ENCODE measurements around the gene ZNF324B.

ZNF324B gene

GRCh38 chr19:58440556-58440955 is 10.9 kb upstream of the ZNF324B start:
- TF ChIP-seq TAF1 (IDR thresholded peaks at IDR 0.05; ENCODE audit: borderline replicate concordance, insufficient read depth, low read length) (no peak), FOXP2 (optimal IDR thresholded peaks at IDR 0.05; ENCODE audit: borderline replicate concordance, extremely low read depth, extremely low read length, insufficient read depth) (no peak), REST (IDR thresholded peaks at IDR 0.05; ENCODE audit: insufficient read depth in 1 of 2, low read depth in 2 of 2, low read length in 2 of 2) (no peak), SIN3A (IDR thresholded peaks at IDR 0.05; ENCODE audit: borderline replicate concordance, insufficient read depth, low read length) (no peak), POLR2AphosphoS5 (IDR thresholded peaks at IDR 0.05; ENCODE audit: low read depth, low read length) (no peak)

- TF ChIP-seq FOXP2 (optimal IDR thresholded peaks at IDR 0.05; ENCODE audit: borderline replicate concordance, extremely low read depth, extremely low read length, insufficient read depth), result no peak
- TF ChIP-seq TAF1 (IDR thresholded peaks at IDR 0.05; ENCODE audit: borderline replicate concordance, insufficient read depth, low read length), result no peak
- no peak for TF ChIP-seq REST (IDR thresholded peaks at IDR 0.05; ENCODE audit: insufficient read depth in 1 of 2, low read depth in 2 of 2, low read length in 2 of 2)
Measured at GRCh38 chr19:58450856-58451357, 515 bp upstream of the ZNF324B start.

- TF ChIP-seq TAF1 (IDR thresholded peaks at IDR 0.05; ENCODE audit: borderline replicate concordance, insufficient read depth, low read length) (no peak), SIN3A (IDR thresholded peaks at IDR 0.05; ENCODE audit: borderline replicate concordance, insufficient read depth, low read length) (no peak), POLR2AphosphoS5 (IDR thresholded peaks at IDR 0.05; ENCODE audit: low read depth, low read length) (no peak), FOXP2 (optimal IDR thresholded peaks at IDR 0.05; ENCODE audit: borderline replicate concordance, extremely low read depth, extremely low read length, insufficient read depth) (no peak), REST (IDR thresholded peaks at IDR 0.05; ENCODE audit: insufficient read depth in 1 of 2, low read depth in 2 of 2, low read length in 2 of 2) (no peak)
Measured at GRCh38 chr19:58453743-58454142, 2.3 kb downstream of the ZNF324B start.

GRCh38 chr19:58455306-58455705 is 3.9 kb downstream of the ZNF324B start:
- no peak for TF ChIP-seq TAF1 (IDR thresholded peaks at IDR 0.05; ENCODE audit: borderline replicate concordance, insufficient read depth, low read length)
- no peak for TF ChIP-seq REST (IDR thresholded peaks at IDR 0.05; ENCODE audit: insufficient read depth in 1 of 2, low read depth in 2 of 2, low read length in 2 of 2)
- TF ChIP-seq FOXP2 (optimal IDR thresholded peaks at IDR 0.05; ENCODE audit: borderline replicate concordance, extremely low read depth, extremely low read length, insufficient read depth), result no peak
- no peak for TF ChIP-seq SIN3A (IDR thresholded peaks at IDR 0.05; ENCODE audit: borderline replicate concordance, insufficient read depth, low read length)
- no peak for TF ChIP-seq POLR2AphosphoS5 (IDR thresholded peaks at IDR 0.05; ENCODE audit: low read depth, low read length)

GRCh38 chr19:58456111-58456510 is 4.7 kb downstream of the ZNF324B start:
- no peak for TF ChIP-seq SIN3A (IDR thresholded peaks at IDR 0.05; ENCODE audit: borderline replicate concordance, insufficient read depth, low read length)
- no peak for TF ChIP-seq POLR2AphosphoS5 (IDR thresholded peaks at IDR 0.05; ENCODE audit: low read depth, low read length)
- TF ChIP-seq FOXP2 (optimal IDR thresholded peaks at IDR 0.05; ENCODE audit: borderline replicate concordance, extremely low read depth, extremely low read length, insufficient read depth), result no peak
- no peak for TF ChIP-seq TAF1 (IDR thresholded peaks at IDR 0.05; ENCODE audit: borderline replicate concordance, insufficient read depth, low read length)
